Upper lobe of left lung (tissue), 6 donors: ENCODE measurements around the gene SYNPR. TPM values are rescaled to one million over a fixed set of nuclear protein-coding genes. Genes with fewer than 3 reads are reported as not detected.
A peak's percentile ranks its signal among the peaks of the same experiment; 100 is the strongest.

Experiments
- ATAC-seq, 2 donors: fragments of 200-7000 bp; cut with Tn5 transposase; one replicate each; pipeline ENCODE4 v1.9.1; 2022; ENCODE audit warnings: mild to moderate bottlenecking in 2 of 2, moderate library complexity in 2 of 2; ENCODE audit not compliant: low FRiP score in 2 of 2
- DNase-seq, 2 donors: peaks; one replicate each; pipeline ENCODE4 v3.0.0-alpha.2; 2019 to 2020
- H3K27ac ChIP-seq, 4 donors: fragments of 200-600 bp; sonication (generic); one replicate each; pipeline ENCODE4 v1.5.1; 2016 to 2019
- H3K27me3 ChIP-seq, 4 donors: fragments of 200-600 bp; sonication (generic); one replicate each; pipeline ENCODE4 v1.5.1; 2017 to 2019
- H3K36me3 ChIP-seq, 4 donors: fragments of 200-600 bp; sonication (generic); one replicate each; pipeline ENCODE4 v1.5.1; 2016 to 2019
- H3K4me1 ChIP-seq, 4 donors: fragments of 200-600 bp; sonication (generic); one replicate each; pipeline ENCODE4 v1.5.1; 2018 to 2019
- H3K4me3 ChIP-seq, 4 donors: fragments of 200-600 bp; sonication (generic); one replicate each; pipeline ENCODE4 v1.5.1; 2017 to 2019; ENCODE audit warnings: mild to moderate bottlenecking in 2 of 4, moderate library complexity in 1 of 4
- H3K9me3 ChIP-seq, 4 donors: fragments of 200-600 bp; sonication (generic); one replicate each; pipeline ENCODE4 v1.5.1; 2018 to 2019
- EP300 ChIP-seq, 4 donors: sonication (generic); formaldehyde crosslinking; IDR thresholded peaks; one replicate each; pipeline ENCODE4 v1.5.1; 2017; ENCODE audit warnings: antibody characterized with exemption in 4 of 4, control low read depth in 2 of 4
- POLR2A ChIP-seq, 4 donors: fragments of 450-650 bp; IDR thresholded peaks; one replicate each; pipeline ENCODE4 v1.5.1; 2016 to 2017; ENCODE audit warnings: antibody characterized with exemption in 4 of 4, mild to moderate bottlenecking in 2 of 4
- POLR2AphosphoS5 ChIP-seq, 2 donors: sonication (generic); formaldehyde crosslinking; IDR thresholded peaks; one replicate each; pipeline ENCODE4 v1.5.1; 2017; ENCODE audit warnings: antibody characterized with exemption in 2 of 2
- WGBS, 2 donors: methylation state at CpG; one replicate each; pipeline ENCODE4 v1.1.5; 2017 to 2018; 5-methylcytosine and 5-hydroxymethylcytosine counted together
- total RNA-seq, 6 donors: library from RNA; depleted of rRNA in 4 of 6; stranded (reverse); fragments of >200 nt in 4 of 6; gene quantifications; one replicate each; pipeline versions ENCODE4 v1.1.0 to v1.2.1, GENCODE V29; 2016 to 2021
- TF ChIP-seq, protein P1 (sequence below), 6 experiments: fragments of 450-650 bp in 4 of 6; fragments of 200-600 bp in 2 of 6; sonication (generic) in 2 of 6; IDR thresholded peaks; one replicate each; pipeline ENCODE4 v1.5.1; 2016 to 2019; ENCODE audit warnings: antibody characterized with exemption in 6 of 6
- donor health status: DM: no; HTN: no; CAD: no; lungs with moderate emphysema.
- donor health status: DM: no; HTN: yes; CAD: no; lungs with severe emphysema.

Gene SYNPR
- total RNA-seq, 6 donors from 2014 or later, result not detected

DNA sequence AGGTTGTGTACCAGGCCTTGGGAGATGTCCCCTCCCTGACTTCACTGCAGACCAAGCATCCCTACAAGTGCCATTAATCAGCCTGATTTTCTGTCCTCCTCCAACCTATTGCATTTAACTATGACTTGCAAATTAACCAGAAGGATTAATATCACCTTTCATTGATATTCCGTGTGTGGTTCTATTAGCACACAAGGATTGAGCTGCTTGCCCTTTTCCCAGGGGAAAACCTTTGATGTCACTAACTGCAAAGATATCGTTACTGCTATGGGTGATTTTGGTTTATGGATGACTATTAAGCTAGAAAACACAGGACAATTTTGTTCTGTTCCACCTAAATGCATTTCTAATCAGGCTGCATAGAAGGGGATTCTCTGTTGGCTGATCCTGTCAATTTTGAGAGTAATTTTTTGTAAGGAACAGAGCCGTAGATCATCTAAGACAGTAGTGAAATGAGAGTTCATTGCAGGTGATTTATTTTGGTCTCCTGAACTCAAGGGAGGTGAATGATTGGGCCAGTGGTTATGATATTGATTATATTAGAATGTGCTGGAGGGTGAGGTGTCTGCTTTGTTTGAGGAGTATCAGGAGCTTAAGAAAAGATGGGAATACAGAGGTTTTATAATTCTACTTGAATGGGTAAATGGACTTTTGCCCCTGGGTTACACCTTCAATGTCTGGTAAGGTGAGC lies 196.9 kb downstream of the SYNPR start:
- H3K27ac ChIP-seq, result no peak overlapping the region
- ATAC-seq, result no peak
- TF ChIP-seq POLR2AphosphoS5 (IDR thresholded peaks at IDR 0.05) (no peak), EP300 (IDR thresholded peaks at IDR 0.05) (no peak), POLR2A (IDR thresholded peaks at IDR 0.05) (no peak)
- TF ChIP-seq, protein P1, sequence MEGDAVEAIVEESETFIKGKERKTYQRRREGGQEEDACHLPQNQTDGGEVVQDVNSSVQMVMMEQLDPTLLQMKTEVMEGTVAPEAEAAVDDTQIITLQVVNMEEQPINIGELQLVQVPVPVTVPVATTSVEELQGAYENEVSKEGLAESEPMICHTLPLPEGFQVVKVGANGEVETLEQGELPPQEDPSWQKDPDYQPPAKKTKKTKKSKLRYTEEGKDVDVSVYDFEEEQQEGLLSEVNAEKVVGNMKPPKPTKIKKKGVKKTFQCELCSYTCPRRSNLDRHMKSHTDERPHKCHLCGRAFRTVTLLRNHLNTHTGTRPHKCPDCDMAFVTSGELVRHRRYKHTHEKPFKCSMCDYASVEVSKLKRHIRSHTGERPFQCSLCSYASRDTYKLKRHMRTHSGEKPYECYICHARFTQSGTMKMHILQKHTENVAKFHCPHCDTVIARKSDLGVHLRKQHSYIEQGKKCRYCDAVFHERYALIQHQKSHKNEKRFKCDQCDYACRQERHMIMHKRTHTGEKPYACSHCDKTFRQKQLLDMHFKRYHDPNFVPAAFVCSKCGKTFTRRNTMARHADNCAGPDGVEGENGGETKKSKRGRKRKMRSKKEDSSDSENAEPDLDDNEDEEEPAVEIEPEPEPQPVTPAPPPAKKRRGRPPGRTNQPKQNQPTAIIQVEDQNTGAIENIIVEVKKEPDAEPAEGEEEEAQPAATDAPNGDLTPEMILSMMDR (IDR thresholded peaks at IDR 0.05), result no peak
- no peaks in the 10 kb centered on the region for H3K9me3 ChIP-seq
- no peaks in the 10 kb centered on the region for H3K4me1 ChIP-seq
- DNase-seq, result no peak
- 90 to 91% methylated on average over 3 of the region's 3 CpGs for WGBS, 2 donors
- H3K27me3 ChIP-seq, result no peaks in the 10 kb centered on the region
- H3K36me3 ChIP-seq, result no peaks in the 10 kb centered on the region
- no peak overlapping the region for H3K4me3 ChIP-seq

DNA sequence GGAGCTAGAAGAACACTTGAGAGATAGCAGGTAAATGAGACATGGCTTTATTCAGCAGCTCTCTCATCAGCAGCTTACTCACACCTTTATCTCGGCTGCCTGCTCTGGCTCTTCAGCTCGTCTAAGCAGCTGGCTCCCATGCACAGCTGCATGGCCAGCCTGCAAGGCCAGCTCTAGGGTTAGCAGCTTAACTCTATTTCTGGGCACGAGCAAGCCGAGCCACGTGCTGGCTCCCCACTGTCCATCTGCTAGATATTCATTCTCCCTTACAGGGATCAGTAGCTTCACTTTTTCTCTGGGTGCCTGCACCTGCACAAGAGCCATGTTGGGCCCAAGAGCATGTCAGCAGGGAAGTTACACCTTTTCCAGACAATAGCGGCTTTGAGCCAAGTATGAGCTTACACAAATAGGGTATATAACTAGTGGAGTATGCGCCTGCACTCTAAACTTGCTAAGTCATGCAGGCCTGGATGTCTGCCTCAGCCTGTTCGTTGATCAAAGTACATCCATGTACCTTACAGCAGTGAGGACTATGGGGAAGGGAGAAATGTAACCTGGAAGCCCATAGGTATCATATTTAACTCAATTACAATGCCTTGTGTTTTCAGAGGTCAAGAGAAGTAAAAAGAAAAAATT lies 199.5 kb downstream of the SYNPR start:
- no peak for ATAC-seq
- WGBS, 2 donors, result 82 to 85% methylated on average over 6 to 8 of the region's 8 CpGs
- TF ChIP-seq, protein P1 (IDR thresholded peaks at IDR 0.05), result no peak
- no peak for TF ChIP-seq POLR2AphosphoS5 (IDR thresholded peaks at IDR 0.05)
- no peak for TF ChIP-seq POLR2A (IDR thresholded peaks at IDR 0.05)
- TF ChIP-seq EP300 (IDR thresholded peaks at IDR 0.05), result no peak

GRCh38 chr3:63478990-63479660 lies 201.0 kb downstream of the SYNPR start:
- H3K36me3 ChIP-seq, result no peaks in the 10 kb centered on the region
- H3K4me1 ChIP-seq, result no peaks in the 10 kb centered on the region
- H3K27me3 ChIP-seq, result no peaks in the 10 kb centered on the region
- H3K4me3 ChIP-seq, result no peak overlapping the region
- TF ChIP-seq POLR2AphosphoS5 (IDR thresholded peaks at IDR 0.05) (no peak), EP300 (IDR thresholded peaks at IDR 0.05) (no peak), POLR2A (IDR thresholded peaks at IDR 0.05) (no peak)
- TF ChIP-seq, protein P1 (IDR thresholded peaks at IDR 0.05), result no peak
- no peaks in the 10 kb centered on the region for H3K9me3 ChIP-seq
- H3K27ac ChIP-seq, result no peak overlapping the region
- DNase-seq (no peak), ATAC-seq (peak in 1 of 2 donors; percentile 51)
- WGBS, 2 donors, result 57 to 66% methylated on average over 6 of the region's 6 CpGs

More for the DNA sequence above, 199.5 kb downstream of the SYNPR start:
- no peak for DNase-seq
- H3K4me1 ChIP-seq, result no peaks in the 10 kb centered on the region
- H3K27ac ChIP-seq, result no peak overlapping the region
- H3K27me3 ChIP-seq, result no peaks in the 10 kb centered on the region
- H3K36me3 ChIP-seq, result no peaks in the 10 kb centered on the region
- no peaks in the 10 kb centered on the region for H3K9me3 ChIP-seq
- H3K4me3 ChIP-seq, result no peak overlapping the region

DNA sequence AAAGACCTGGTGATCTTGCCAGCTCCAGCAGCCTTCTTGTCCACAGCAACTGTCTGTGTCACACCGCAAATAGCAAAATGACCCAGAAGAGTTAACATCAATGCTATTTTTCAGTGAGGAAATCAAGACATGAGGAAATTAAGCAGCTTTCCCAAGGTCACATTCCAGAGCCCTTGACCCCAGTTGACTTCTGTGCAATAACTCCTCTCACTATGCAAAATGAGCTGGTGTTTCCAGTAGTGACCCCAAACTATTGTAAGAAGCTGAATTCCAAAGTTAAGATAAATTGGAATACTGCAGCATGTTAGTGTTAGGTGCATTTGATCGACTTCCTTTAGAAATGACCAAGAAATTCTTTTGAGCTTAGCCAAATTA lies 201.5 kb downstream of the SYNPR start:
- Histone ChIP-seq H3K4me3 (no peak overlapping the region), H3K27me3 (no peaks in the 10 kb centered on the region), H3K36me3 (no peaks in the 10 kb centered on the region), H3K4me1 (no peaks in the 10 kb centered on the region), H3K27ac (no peak overlapping the region), H3K9me3 (no peaks in the 10 kb centered on the region)
- DNase-seq (no peak), ATAC-seq (peak in 1 of 2 donors; percentile 21)
- TF ChIP-seq POLR2AphosphoS5 (IDR thresholded peaks at IDR 0.05) (no peak), EP300 (IDR thresholded peaks at IDR 0.05) (no peak), POLR2A (IDR thresholded peaks at IDR 0.05) (no peak)
- TF ChIP-seq, protein P1 (IDR thresholded peaks at IDR 0.05), result no peak
- WGBS, 2 donors, result 49 to 59% methylated on average over 2 of the region's 2 CpGs
